SK-N-SH treated with all-trans-retinoic acid at 6 μM for 48 hours (cell line): ENCODE measurements around the gene ZBTB22.

Source experiments
- ATAC-seq: fragments of 200-7000 bp; cut with Tn5 transposase; 3 replicates; pipeline ENCODE4 v1.9.1; 2020; ENCODE audit warnings: mild to moderate bottlenecking, moderate library complexity
- CSDC2 ChIP-seq: fragments of 250-450 bp; sonication (Bioruptor Pico); IDR thresholded peaks from 2 replicates; pipeline ENCODE4 v1.5.0; 2020; ENCODE audit warnings: mild to moderate bottlenecking, moderate library complexity
- GLIS3 ChIP-seq: fragments of 250-450 bp; sonication (Bioruptor Pico); IDR thresholded peaks from 2 replicates; pipeline ENCODE4 v1.5.0; 2020; ENCODE audit warnings: mild to moderate bottlenecking, moderate library complexity
- ISL1 ChIP-seq: fragments of 250-450 bp; sonication (Bioruptor Pico); IDR thresholded peaks from 2 replicates; pipeline ENCODE4 v2.1.2; 2022; ENCODE audit warnings: mild to moderate bottlenecking, moderate library complexity
- OSR1 ChIP-seq: fragments of 250-450 bp; sonication (Bioruptor Pico); IDR thresholded peaks from 2 replicates; pipeline ENCODE4 v1.8.0; 2022; ENCODE audit warnings: moderate library complexity, mild to moderate bottlenecking, inconsistent platforms
- PATZ1 ChIP-seq: fragments of 250-450 bp; sonication (Bioruptor Pico); IDR thresholded peaks from 2 replicates; pipeline ENCODE4 v1.8.0; 2020; ENCODE audit warnings: mild to moderate bottlenecking, moderate library complexity, borderline replicate concordance
- POU6F1 ChIP-seq: fragments of 250-450 bp; sonication (Bioruptor Pico); IDR thresholded peaks from 2 replicates; pipeline ENCODE4 v1.8.0; 2021; ENCODE audit warnings: low read depth, mild to moderate bottlenecking, moderate library complexity, borderline replicate concordance
- PPARA ChIP-seq: fragments of 250-450 bp; sonication (Bioruptor Pico); IDR thresholded peaks from 2 replicates; pipeline ENCODE4 v1.5.0; 2020; ENCODE audit warnings: mild to moderate bottlenecking, borderline replicate concordance
- TOX ChIP-seq: fragments of 250-450 bp; sonication (Bioruptor Pico); IDR thresholded peaks from 2 replicates; pipeline ENCODE4 v1.8.0; 2021; ENCODE audit warnings: mild to moderate bottlenecking, moderate library complexity, borderline replicate concordance
- ZC3H10 ChIP-seq: fragments of 250-450 bp; sonication (Bioruptor Pico); IDR thresholded peaks from 2 replicates; pipeline ENCODE4 v1.5.1; 2021; ENCODE audit warnings: mild to moderate bottlenecking, moderate library complexity
- ZNF70 ChIP-seq: fragments of 450-650 bp; formaldehyde crosslinking; IDR thresholded peaks from 2 replicates; pipeline ENCODE4 v1.5.0; 2020; ENCODE audit warnings: mild to moderate bottlenecking, moderate library complexity
- ZNF8 ChIP-seq: fragments of 450-650 bp; formaldehyde crosslinking; IDR thresholded peaks from 2 replicates; pipeline ENCODE4 v1.5.0; 2020; ENCODE audit warnings: mild to moderate bottlenecking, moderate library complexity
- TF ChIP-seq, protein P1 (sequence below): fragments of 250-450 bp; sonication (Bioruptor Pico); IDR thresholded peaks from 2 replicates; pipeline ENCODE4 v1.5.1; 2021; ENCODE audit warnings: mild to moderate bottlenecking, moderate library complexity
- TF ChIP-seq, protein P2 (sequence below): fragments of 250-450 bp; sonication (Bioruptor Pico); IDR thresholded peaks from 2 replicates; pipeline ENCODE4 v1.5.0; 2020; ENCODE audit warnings: mild to moderate bottlenecking, moderate library complexity

The ZBTB22 gene

GRCh38 chr6:33273129-33273923 is 44.2 kb downstream of the ZBTB22 start:
- ATAC-seq, result no peak
- no peak for TF ChIP-seq TOX (CRISPR knock-in tag)
- TF ChIP-seq OSR1, result no peak
- no peak for TF ChIP-seq PATZ1 (CRISPR knock-in tag)

GRCh38 chr6:33272275-33273128 is 45.0 kb downstream of the ZBTB22 start:
- TF ChIP-seq GLIS3 (no peak), ZNF70 (no peak), ISL1 (CRISPR knock-in tag) (no peak), TOX (CRISPR knock-in tag) (no peak), PATZ1 (CRISPR knock-in tag) (no peak), OSR1 (no peak), PPARA (CRISPR knock-in tag) (no peak), ZNF8 (no peak), POU6F1 (CRISPR knock-in tag) (no peak)
- TF ChIP-seq, protein P1, sequence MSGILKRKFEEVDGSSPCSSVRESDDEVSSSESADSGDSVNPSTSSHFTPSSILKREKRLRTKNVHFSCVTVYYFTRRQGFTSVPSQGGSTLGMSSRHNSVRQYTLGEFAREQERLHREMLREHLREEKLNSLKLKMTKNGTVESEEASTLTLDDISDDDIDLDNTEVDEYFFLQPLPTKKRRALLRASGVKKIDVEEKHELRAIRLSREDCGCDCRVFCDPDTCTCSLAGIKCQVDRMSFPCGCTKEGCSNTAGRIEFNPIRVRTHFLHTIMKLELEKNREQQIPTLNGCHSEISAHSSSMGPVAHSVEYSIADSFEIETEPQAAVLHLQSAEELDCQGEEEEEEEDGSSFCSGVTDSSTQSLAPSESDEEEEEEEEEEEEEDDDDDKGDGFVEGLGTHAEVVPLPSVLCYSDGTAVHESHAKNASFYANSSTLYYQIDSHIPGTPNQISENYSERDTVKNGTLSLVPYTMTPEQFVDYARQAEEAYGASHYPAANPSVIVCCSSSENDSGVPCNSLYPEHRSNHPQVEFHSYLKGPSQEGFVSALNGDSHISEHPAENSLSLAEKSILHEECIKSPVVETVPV (CRISPR knock-in tag), result no peak
- ATAC-seq, result peak; percentile 10

- TF ChIP-seq ZNF70, result peak; percentile 76
- TF ChIP-seq, protein P2, sequence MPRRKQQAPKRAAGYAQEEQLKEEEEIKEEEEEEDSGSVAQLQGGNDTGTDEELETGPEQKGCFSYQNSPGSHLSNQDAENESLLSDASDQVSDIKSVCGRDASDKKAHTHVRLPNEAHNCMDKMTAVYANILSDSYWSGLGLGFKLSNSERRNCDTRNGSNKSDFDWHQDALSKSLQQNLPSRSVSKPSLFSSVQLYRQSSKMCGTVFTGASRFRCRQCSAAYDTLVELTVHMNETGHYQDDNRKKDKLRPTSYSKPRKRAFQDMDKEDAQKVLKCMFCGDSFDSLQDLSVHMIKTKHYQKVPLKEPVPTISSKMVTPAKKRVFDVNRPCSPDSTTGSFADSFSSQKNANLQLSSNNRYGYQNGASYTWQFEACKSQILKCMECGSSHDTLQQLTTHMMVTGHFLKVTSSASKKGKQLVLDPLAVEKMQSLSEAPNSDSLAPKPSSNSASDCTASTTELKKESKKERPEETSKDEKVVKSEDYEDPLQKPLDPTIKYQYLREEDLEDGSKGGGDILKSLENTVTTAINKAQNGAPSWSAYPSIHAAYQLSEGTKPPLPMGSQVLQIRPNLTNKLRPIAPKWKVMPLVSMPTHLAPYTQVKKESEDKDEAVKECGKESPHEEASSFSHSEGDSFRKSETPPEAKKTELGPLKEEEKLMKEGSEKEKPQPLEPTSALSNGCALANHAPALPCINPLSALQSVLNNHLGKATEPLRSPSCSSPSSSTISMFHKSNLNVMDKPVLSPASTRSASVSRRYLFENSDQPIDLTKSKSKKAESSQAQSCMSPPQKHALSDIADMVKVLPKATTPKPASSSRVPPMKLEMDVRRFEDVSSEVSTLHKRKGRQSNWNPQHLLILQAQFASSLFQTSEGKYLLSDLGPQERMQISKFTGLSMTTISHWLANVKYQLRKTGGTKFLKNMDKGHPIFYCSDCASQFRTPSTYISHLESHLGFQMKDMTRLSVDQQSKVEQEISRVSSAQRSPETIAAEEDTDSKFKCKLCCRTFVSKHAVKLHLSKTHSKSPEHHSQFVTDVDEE, result peak; percentile 54; the same call in 1 of the 2 replicates
- no peak for TF ChIP-seq ZC3H10
- peak; percentile 12; the same call in 1 of the 2 replicates for TF ChIP-seq POU6F1 (CRISPR knock-in tag)
- TF ChIP-seq CSDC2, result 0 out of 2 replicates have a peak, but pooled peaks have one; percentile 22
- TF ChIP-seq ZNF8, result no peak
- peak; percentile 57; the same call in 1 of the 2 replicates for TF ChIP-seq GLIS3
- ATAC-seq, result peak; percentile 83
These were observed 45.9 kb downstream of the ZBTB22 start, which contains the start of the genes RPS18 and VPS52 for GRCh38 chr6:33271468-33272274. TSS of gene RPS18 (plus strand) at chr6:33272075. CDS start at chr6:33272120, 45 bp downstream. TSS of gene VPS52 (minus strand) at chr6:33271876. CDS start at chr6:33271675, 201 bp downstream.
